SK-N-SH (cell line): ENCODE results near the gene CRELD2. TPM values are rescaled to one million over a fixed set of nuclear protein-coding genes. Genes with fewer than 3 reads are reported as not detected.

ENCODE experiments used
- CTCF ChIA-PET: fragments of 300-600, 350-600 bp; formaldehyde crosslinking; extraction: SDS; loops from one replicate; lab custom pipeline; 2021; lab: Yijun Ruan, JAX
- POLR2A ChIA-PET: fragments of 350-600 bp; sonication (Branson Sonifier 250); formaldehyde crosslinking; extraction: SDS; loops from one replicate; lab custom pipeline; 2020; ENCODE audit warnings: antibody characterized with exemption, inconsistent platforms; lab: Yijun Ruan, JAX
- DNase-seq: peaks from one replicate; pipeline ENCODE4 v3.0.0; 2012
- H2AFZ ChIP-seq: fragments of 200-600 bp; sonication (generic); 2 replicates; pipeline ENCODE4 v1.8.1; 2016; ENCODE audit warnings: antibody characterized with exemption, mild to moderate bottlenecking, low read depth
- H3F3A ChIP-seq: fragments of 200-600 bp; sonication (generic); replicated peaks from 2 replicates; pipeline ENCODE3; 2016; ENCODE audit warnings: antibody characterized with exemption, mild to moderate bottlenecking; ENCODE audit not compliant: insufficient read depth
- H3K27ac ChIP-seq, 2 experiments: fragments of 200-500 bp in 1 of 2; fragments of 200-600 bp in 1 of 2; sonication (Bioruptor generic) in 1 of 2; sonication (generic), shearing (Covaris generic) in 1 of 2; 2 replicates each; pipeline versions ENCODE4 v1.5.1 to v1.6.1; 2014 to 2016; ENCODE audit warnings: low read depth in 2 of 2, inconsistent platforms in 1 of 2, low read length in 1 of 2, mild to moderate bottlenecking in 1 of 2, mixed read lengths in 1 of 2
- H3K27me3 ChIP-seq: fragments of 200-600 bp; sonication (generic), shearing (Covaris generic); 2 replicates; pipeline ENCODE4 v1.6.1; 2016; ENCODE audit warnings: mixed run types; ENCODE audit not compliant: insufficient read depth
- H3K36me3 ChIP-seq, 2 experiments: fragments of 200-500 bp in 1 of 2; fragments of 200-600 bp in 1 of 2; sonication (Bioruptor generic) in 1 of 2; sonication (generic) in 1 of 2; replicated peaks in 1 of 2; 2 replicates each; pipeline versions ENCODE3 to v1.5.1; 2014 to 2016; ENCODE audit warnings: low read length in 1 of 2, mild to moderate bottlenecking in 1 of 2; ENCODE audit not compliant: insufficient read depth in 2 of 2, control insufficient read depth in 1 of 2
- H3K4me1 ChIP-seq, 2 experiments: fragments of 200-500 bp in 1 of 2; fragments of 200-600 bp in 1 of 2; sonication (Bioruptor generic) in 1 of 2; sonication (generic), shearing (Covaris generic) in 1 of 2; 2 replicates each; pipeline versions ENCODE4 v1.5.1 to v1.6.1; 2014 to 2016; ENCODE audit warnings: low read depth in 1 of 2, low read length in 1 of 2, mixed run types in 1 of 2; ENCODE audit not compliant: insufficient read depth in 2 of 2, control insufficient read depth in 1 of 2
- H3K4me2 ChIP-seq: fragments of 200-600 bp; sonication (generic), shearing (Covaris generic); 2 replicates; pipeline ENCODE4 v1.6.1; 2017; ENCODE audit warnings: mixed run types
- H3K4me3 ChIP-seq, 2 experiments: fragments of 200-500 bp in 1 of 2; fragments of 200-600 bp in 1 of 2; sonication (Bioruptor generic) in 1 of 2; sonication (generic), shearing (Covaris generic) in 1 of 2; 2 replicates each; pipeline versions ENCODE4 v1.5.1 to v1.8.1; 2014 to 2016; ENCODE audit warnings: low read depth in 2 of 2, inconsistent platforms in 1 of 2, low read length in 1 of 2, mild to moderate bottlenecking in 1 of 2, mixed read lengths in 1 of 2, moderate library complexity in 1 of 2
- H3K79me2 ChIP-seq: fragments of 200-600 bp; sonication (generic); 2 replicates; pipeline ENCODE4 v1.8.1; 2017; ENCODE audit warnings: mild to moderate bottlenecking; ENCODE audit not compliant: insufficient read depth
- H3K9ac ChIP-seq: fragments of 200-600 bp; sonication (generic); 2 replicates; pipeline ENCODE4 v1.6.1; 2017; ENCODE audit warnings: mixed run types
- H3K9me2 ChIP-seq: fragments of 200-600 bp; sonication (generic); 2 replicates; pipeline ENCODE4 v1.6.1; 2017; ENCODE audit warnings: mixed run types
- H3K9me3 ChIP-seq: fragments of 200-600 bp; sonication (generic); 2 replicates; pipeline ENCODE4 v1.6.1; 2017; ENCODE audit warnings: mixed run types, mild to moderate bottlenecking, moderate library complexity
- H4K20me1 ChIP-seq: fragments of 200-600 bp; sonication (generic); 2 replicates; pipeline ENCODE4 v1.6.1; 2017; ENCODE audit warnings: mild to moderate bottlenecking, mixed run types; ENCODE audit not compliant: insufficient read depth
- EZH2phosphoT487 ChIP-seq: fragments of 200-600 bp; sonication (generic); IDR thresholded peaks from 2 replicates; pipeline ENCODE4 v1.6.1; 2017; ENCODE audit warnings: low read depth, mixed run types, mild to moderate bottlenecking, antibody characterized with exemption, moderate library complexity, borderline replicate concordance
- FOXJ3 ChIP-seq: sonication (generic); formaldehyde crosslinking; IDR thresholded peaks from 2 replicates; pipeline ENCODE4 v1.5.1; 2020; ENCODE audit warnings: mild to moderate bottlenecking, missing genetic modification reagents
- FOXM1 ChIP-seq: IDR thresholded peaks from 2 replicates; pipeline ENCODE4 v1.4.0; 2012; ENCODE audit warnings: low read depth, mild to moderate bottlenecking
- JUND ChIP-seq: IDR thresholded peaks from 2 replicates; pipeline ENCODE4 v1.4.0; 2012
- MEF2A ChIP-seq: IDR thresholded peaks from 2 replicates; pipeline ENCODE4 v1.4.0; 2012; ENCODE audit warnings: low read depth, borderline replicate concordance
- RAD21 ChIP-seq: IDR thresholded peaks from 2 replicates; pipeline ENCODE4 v1.6.1; 2012; ENCODE audit warnings: mild to moderate bottlenecking, low read length
- RXRA ChIP-seq: IDR thresholded peaks from 2 replicates; pipeline ENCODE4 v1.4.0; 2012; ENCODE audit warnings: low read depth, mild to moderate bottlenecking, borderline replicate concordance
- TAF1 ChIP-seq: IDR thresholded peaks from 2 replicates; pipeline ENCODE4 v1.6.1; 2012; ENCODE audit warnings: low read depth, mild to moderate bottlenecking, low read length, moderate library complexity, borderline replicate concordance
- TCF12 ChIP-seq: IDR thresholded peaks from 2 replicates; pipeline ENCODE4 v1.4.0; 2012
- TEAD4 ChIP-seq: IDR thresholded peaks from 2 replicates; pipeline ENCODE4 v1.4.0; 2012; ENCODE audit warnings: mild to moderate bottlenecking, borderline replicate concordance; ENCODE audit not compliant: insufficient read depth
- YY1 ChIP-seq: IDR thresholded peaks from 2 replicates; pipeline ENCODE4 v1.4.0; 2012; ENCODE audit warnings: low read depth, mild to moderate bottlenecking
- WGBS: methylation state at CpG from one replicate; pipeline ENCODE4 v1.1.6; 2017; ENCODE audit warnings: low lambda C conversion rate; 5-methylcytosine and 5-hydroxymethylcytosine counted together
- polyA plus RNA-seq, 3 experiments: library from polyadenylated mRNA; depleted of rRNA; stranded (reverse); fragments of >200 nt; gene quantifications; 2 replicates each; pipeline ENCODE4 v1.2.3, GENCODE V29; 2012
- TF ChIP-seq, protein P1 (sequence below): IDR thresholded peaks from 2 replicates; pipeline ENCODE4 v1.4.0; 2012; ENCODE audit warnings: low read depth, borderline replicate concordance
- TF ChIP-seq, protein P2 (sequence below): IDR thresholded peaks from 2 replicates; pipeline ENCODE4; 2012
- TF ChIP-seq, protein P3 (sequence below): fragments of 150-350 bp; IDR thresholded peaks from 2 replicates; pipeline ENCODE4 v1.6.1; 2017; ENCODE audit warnings: antibody characterized with exemption, low read length, low read depth, borderline replicate concordance

Gene CRELD2
- polyA plus RNA-seq, 1 of the 3 experiments (the other 2 are of a cell fraction), result 113 TPM

DNA sequence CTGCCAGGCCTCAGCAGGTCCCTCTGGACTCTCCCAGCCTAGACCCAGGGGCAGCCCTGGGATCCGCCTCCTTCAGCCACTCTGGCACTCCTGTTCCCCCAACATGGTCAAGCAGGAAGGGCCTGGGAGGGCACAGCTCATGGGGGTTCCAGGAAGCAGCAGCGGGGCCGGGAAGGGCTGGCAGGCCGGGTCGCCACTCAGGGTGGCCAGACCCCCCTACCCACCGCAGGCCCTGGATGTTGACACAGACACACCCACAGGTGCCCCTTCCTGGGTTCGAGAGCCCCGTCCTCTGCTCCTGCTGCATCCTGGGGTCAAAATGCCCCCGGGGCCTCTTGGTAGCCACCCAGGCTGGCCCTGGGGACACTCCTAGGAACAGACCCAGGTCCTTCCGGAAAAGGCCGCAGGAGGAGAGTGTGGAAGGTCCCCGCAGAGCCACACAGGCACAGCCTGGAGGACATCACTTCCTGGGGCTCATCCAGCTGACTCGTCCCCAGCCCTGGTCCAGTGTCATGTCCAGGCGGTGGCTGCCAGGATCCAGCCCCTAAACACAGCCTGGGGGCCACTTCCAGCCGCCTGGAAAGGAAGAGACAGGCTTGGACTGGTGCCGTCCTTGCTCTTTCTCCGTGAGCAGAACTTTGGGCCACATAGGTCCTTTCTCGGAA is 35.4 kb downstream of the CRELD2 start:
- Histone ChIP-seq H2AFZ (no peak overlapping the region), H3K27ac (peak overlapping the region in 1 of 2 experiments; percentile 69; a peak in 2 of 4 replicates), H3K9me2 (no peaks in the 10 kb centered on the region), H3K79me2 (no peaks in the 10 kb centered on the region), H3K9me3 (no peaks in the 10 kb centered on the region), H3K9ac (no peak overlapping the region), H3K4me1 (peaks cover 13 to 39% of the 10 kb centered on the region in 2 experiments; a peak in 3 of 4 replicates), H4K20me1 (no peaks in the 10 kb centered on the region), H3K4me3 (no peak overlapping the region), H3K27me3 (no peaks in the 10 kb centered on the region), H3F3A (no peaks in the 10 kb centered on the region), H3K4me2 (no peak overlapping the region), H3K36me3 (no peaks in the 10 kb centered on the region)
- ChIA-PET POLR2A (no interaction called here), CTCF (interaction anchor here (1.4 to 1.5 kb wide), 2 partner anchors 23 to 24 kb away, joined by 3 to 6 read pairs; no protein-coding TSS in a partner anchor)
- TF ChIP-seq FOXM1 (no peak), TEAD4 (no peak)
- DNase-seq, result peak; percentile 68
- no CpG with 5 or more reads among the region's 18 CpGs for WGBS

DNA sequence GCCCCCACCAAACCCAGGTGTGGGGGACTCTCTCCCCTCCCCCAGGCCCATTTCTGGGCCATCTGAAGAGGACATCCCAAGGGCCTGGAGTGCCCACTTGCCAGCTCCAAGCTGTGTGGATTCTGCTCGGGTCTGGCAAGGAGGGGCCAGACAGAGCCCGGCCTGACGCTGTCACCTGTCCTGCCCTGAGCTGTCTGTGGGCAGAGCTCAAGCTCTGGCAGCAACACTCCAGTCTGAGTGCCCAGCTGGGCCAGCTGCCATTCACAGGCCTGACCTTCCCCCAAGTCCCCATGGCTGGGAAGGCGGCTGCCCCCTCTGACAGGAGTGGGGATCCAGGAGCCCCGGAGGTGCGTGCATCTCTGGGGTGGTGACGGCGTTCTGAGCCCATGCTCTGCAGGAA is 35.9 kb downstream of the CRELD2 start:
- Histone ChIP-seq H3K9ac (no peak overlapping the region), H4K20me1 (no peaks in the 10 kb centered on the region), H3K27ac (peak overlapping the region in 1 of 2 experiments; percentile 69; a peak in 2 of 4 replicates), H3K9me2 (no peaks in the 10 kb centered on the region), H3K4me2 (no peak overlapping the region), H3K36me3 (no peaks in the 10 kb centered on the region), H3K79me2 (no peaks in the 10 kb centered on the region), H2AFZ (no peak overlapping the region), H3K4me3 (no peak overlapping the region), H3K27me3 (no peaks in the 10 kb centered on the region), H3K9me3 (no peaks in the 10 kb centered on the region), H3F3A (no peaks in the 10 kb centered on the region), H3K4me1 (peaks cover 13 to 41% of the 10 kb centered on the region in 2 experiments; a peak in 3 of 4 replicates)
- no peak for TF ChIP-seq JUND
- TF ChIP-seq TEAD4, result no peak
- no peak for TF ChIP-seq RAD21
- TF ChIP-seq, protein P1, sequence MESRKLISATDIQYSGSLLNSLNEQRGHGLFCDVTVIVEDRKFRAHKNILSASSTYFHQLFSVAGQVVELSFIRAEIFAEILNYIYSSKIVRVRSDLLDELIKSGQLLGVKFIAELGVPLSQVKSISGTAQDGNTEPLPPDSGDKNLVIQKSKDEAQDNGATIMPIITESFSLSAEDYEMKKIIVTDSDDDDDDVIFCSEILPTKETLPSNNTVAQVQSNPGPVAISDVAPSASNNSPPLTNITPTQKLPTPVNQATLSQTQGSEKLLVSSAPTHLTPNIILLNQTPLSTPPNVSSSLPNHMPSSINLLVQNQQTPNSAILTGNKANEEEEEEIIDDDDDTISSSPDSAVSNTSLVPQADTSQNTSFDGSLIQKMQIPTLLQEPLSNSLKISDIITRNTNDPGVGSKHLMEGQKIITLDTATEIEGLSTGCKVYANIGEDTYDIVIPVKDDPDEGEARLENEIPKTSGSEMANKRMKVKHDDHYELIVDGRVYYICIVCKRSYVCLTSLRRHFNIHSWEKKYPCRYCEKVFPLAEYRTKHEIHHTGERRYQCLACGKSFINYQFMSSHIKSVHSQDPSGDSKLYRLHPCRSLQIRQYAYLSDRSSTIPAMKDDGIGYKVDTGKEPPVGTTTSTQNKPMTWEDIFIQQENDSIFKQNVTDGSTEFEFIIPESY, result no peak
- TF ChIP-seq FOXJ3, result no peak
- TF ChIP-seq, protein P2, sequence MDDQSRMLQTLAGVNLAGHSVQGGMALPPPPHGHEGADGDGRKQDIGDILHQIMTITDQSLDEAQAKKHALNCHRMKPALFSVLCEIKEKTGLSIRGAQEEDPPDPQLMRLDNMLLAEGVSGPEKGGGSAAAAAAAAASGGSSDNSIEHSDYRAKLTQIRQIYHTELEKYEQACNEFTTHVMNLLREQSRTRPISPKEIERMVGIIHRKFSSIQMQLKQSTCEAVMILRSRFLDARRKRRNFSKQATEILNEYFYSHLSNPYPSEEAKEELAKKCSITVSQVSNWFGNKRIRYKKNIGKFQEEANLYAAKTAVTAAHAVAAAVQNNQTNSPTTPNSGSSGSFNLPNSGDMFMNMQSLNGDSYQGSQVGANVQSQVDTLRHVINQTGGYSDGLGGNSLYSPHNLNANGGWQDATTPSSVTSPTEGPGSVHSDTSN, result no peak
- no peak for TF ChIP-seq EZH2phosphoT487
- TF ChIP-seq TAF1, result no peak
- TF ChIP-seq FOXM1, result no peak
- TF ChIP-seq RXRA, result no peak
- TF ChIP-seq, protein P3, sequence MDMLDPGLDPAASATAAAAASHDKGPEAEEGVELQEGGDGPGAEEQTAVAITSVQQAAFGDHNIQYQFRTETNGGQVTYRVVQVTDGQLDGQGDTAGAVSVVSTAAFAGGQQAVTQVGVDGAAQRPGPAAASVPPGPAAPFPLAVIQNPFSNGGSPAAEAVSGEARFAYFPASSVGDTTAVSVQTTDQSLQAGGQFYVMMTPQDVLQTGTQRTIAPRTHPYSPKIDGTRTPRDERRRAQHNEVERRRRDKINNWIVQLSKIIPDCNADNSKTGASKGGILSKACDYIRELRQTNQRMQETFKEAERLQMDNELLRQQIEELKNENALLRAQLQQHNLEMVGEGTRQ, result no peak
- no peak for TF ChIP-seq TCF12
- TF ChIP-seq MEF2A, result no peak
- no peak for TF ChIP-seq YY1
- ChIA-PET POLR2A (no interaction called here), CTCF (interaction anchor here (1.4 kb wide), 2 partner anchors 24 to 236 kb away, joined by 3 read pairs; no protein-coding TSS in a partner anchor)
- WGBS, result 94% methylated on average over 6 of the region's 8 CpGs
- no peak for DNase-seq
